ENCODE measurements around the gene WDR73. TPM values are rescaled to one million over a fixed set of nuclear protein-coding genes. Genes with fewer than 3 reads are reported as not detected.

Gene WDR73
- polyA plus RNA-seq, 3 donors, result 12.1 to 19.9 (median 14.3) TPM

GRCh38 chr15:84599906-84600305 is 54.2 kb downstream of the WDR73 start:
- Mint-ChIP-seq H3K9me3 (peaks cover 0 to 3% (median 0%) of the 10 kb centered on the region in 7 donors), H3K36me3 (peaks cover 5 to 8% of the 10 kb centered on the region in 2 donors), H3K27ac (peak overlapping the region in 5 of 7 donors; percentile 33 to 80 (median 54)), H3K4me1 (peaks cover 70% of the 10 kb centered on the region), H3K27me3 (ENCODE audit: low read depth in 3 of 3) (no peaks in the 10 kb centered on the region), H3K4me3 (peak overlapping the region in 1 of 2 donors; percentile 39)
- peaks cover 54 to 68% of the 10 kb centered on the region in 2 donors for H3K4me1 ChIP-seq (ENCODE audit: control insufficient read depth in 1 of 2, insufficient read depth in 2 of 2, low read length in 2 of 2)
- no peak for DNase-seq
- peak overlapping the region; percentile 96 for H3K4me2 ChIP-seq (replicated peaks; ENCODE audit: extremely low read depth, low read length, poor library complexity, severe bottlenecking)
- 94% methylated on average over 2 of the region's 10 CpGs for WGBS (ENCODE audit: insufficient coverage)
- H3K27ac ChIP-seq (ENCODE audit: low read depth in 1 of 2, low read length in 2 of 2), result no peak overlapping the region
- peak overlapping the region in 1 of 3 experiments; percentile 88 for H3K4me3 ChIP-seq (replicated peaks in 1 of 3; ENCODE audit: low read depth in 2 of 3, low read length in 3 of 3)
- H4K20me1 ChIP-seq (ENCODE audit: insufficient read depth, low read length), result no peaks in the 10 kb centered on the region
- H3K36me3 ChIP-seq (replicated peaks in 1 of 2; ENCODE audit: control insufficient read depth in 1 of 2, insufficient read depth in 2 of 2, low read length in 2 of 2), result peaks cover 7 to 8% of the 10 kb centered on the region in 2 donors
- no peaks in the 10 kb centered on the region for H3K9me3 ChIP-seq (replicated peaks in 1 of 2; ENCODE audit: control insufficient read depth in 1 of 2, insufficient read depth in 1 of 2, low read length in 2 of 2)
- intact Hi-C loops (cut with micrococcal nuclease), result loop anchor here in 1 of 2 donors (1.0 to 2.0 kb wide), 2 partner anchors 31 to 55 kb away; partner anchors contain the start of gene WDR73
- no peaks in the 10 kb centered on the region for H3K27me3 ChIP-seq (ENCODE audit: control insufficient read depth in 2 of 2, insufficient read depth in 2 of 2, low read length in 2 of 2)
- H3K9ac ChIP-seq (ENCODE audit: insufficient read depth, low read length, poor library complexity, severe bottlenecking), result no peak overlapping the region
- H2AFZ ChIP-seq (ENCODE audit: insufficient read depth, low read depth, low read length, poor library complexity, severe bottlenecking), result no peak overlapping the region
- TF ChIP-seq CTCF (IDR thresholded peaks at IDR 0.05), result no peak
- H3K79me2 ChIP-seq (ENCODE audit: insufficient read depth, low read length), result peaks cover 16% of the 10 kb centered on the region

GRCh38 chr15:84598993-84599392 is 55.1 kb downstream of the WDR73 start:
- TF ChIP-seq CTCF (IDR thresholded peaks at IDR 0.05), result peak; percentile 33
- Histone ChIP-seq H3K27ac (ENCODE audit: low read depth in 1 of 2, low read length in 2 of 2) (peak overlapping the region; percentile 65 to 86), H3K9ac (ENCODE audit: insufficient read depth, low read length, poor library complexity, severe bottlenecking) (no peak overlapping the region), H3K4me2 (replicated peaks; ENCODE audit: extremely low read depth, low read length, poor library complexity, severe bottlenecking) (peak overlapping the region; percentile 53), H3K4me1 (ENCODE audit: control insufficient read depth in 1 of 2, insufficient read depth in 2 of 2, low read length in 2 of 2) (peaks cover 59 to 73% of the 10 kb centered on the region in 2 donors), H3K36me3 (replicated peaks in 1 of 2; ENCODE audit: control insufficient read depth in 1 of 2, insufficient read depth in 2 of 2, low read length in 2 of 2) (peaks cover 3 to 4% of the 10 kb centered on the region in 2 donors), H2AFZ (ENCODE audit: insufficient read depth, low read depth, low read length, poor library complexity, severe bottlenecking) (peak overlapping the region; percentile 77), H3K27me3 (ENCODE audit: control insufficient read depth in 2 of 2, insufficient read depth in 2 of 2, low read length in 2 of 2) (no peaks in the 10 kb centered on the region), H4K20me1 (ENCODE audit: insufficient read depth, low read length) (no peaks in the 10 kb centered on the region), H3K79me2 (ENCODE audit: insufficient read depth, low read length) (peaks cover 16% of the 10 kb centered on the region), H3K4me3 (replicated peaks in 1 of 3; ENCODE audit: low read depth in 2 of 3, low read length in 3 of 3) (peak overlapping the region in 1 of 3 experiments; percentile 60), H3K9me3 (replicated peaks in 1 of 2; ENCODE audit: control insufficient read depth in 1 of 2, insufficient read depth in 1 of 2, low read length in 2 of 2) (no peaks in the 10 kb centered on the region)
- Mint-ChIP-seq H3K4me1 (peaks cover 72% of the 10 kb centered on the region), H3K27me3 (ENCODE audit: low read depth in 3 of 3) (no peaks in the 10 kb centered on the region), H3K9me3 (peaks cover 0 to 6% (median 0%) of the 10 kb centered on the region in 7 donors), H3K27ac (peak overlapping the region; percentile 84 to 94 (median 90)), H3K36me3 (peaks cover under 1 to 4% of the 10 kb centered on the region in 2 donors), H3K4me3 (no peak overlapping the region)
- WGBS (ENCODE audit: insufficient coverage), result no CpG with 5 or more reads among the region's 1 CpG
- peak in 1 of 3 donors; percentile 15 for DNase-seq
- intact Hi-C loops (cut with micrococcal nuclease), result no loop called here

Data from CD14-positive monocyte (primary cell).